Dermis lymphatic vessel endothelial cell (primary cell): ENCODE results near the gene GGA3. TPM values are rescaled to one million over a fixed set of nuclear protein-coding genes. Genes with fewer than 3 reads are reported as not detected.

Source experiments
- total RNA-seq: library from RNA; depleted of rRNA; stranded (reverse); fragments of >200 nt; gene quantifications from 2 replicates; pipeline ENCODE4 v1.2.1, GENCODE V29; 2014

Gene GGA3, protein sequence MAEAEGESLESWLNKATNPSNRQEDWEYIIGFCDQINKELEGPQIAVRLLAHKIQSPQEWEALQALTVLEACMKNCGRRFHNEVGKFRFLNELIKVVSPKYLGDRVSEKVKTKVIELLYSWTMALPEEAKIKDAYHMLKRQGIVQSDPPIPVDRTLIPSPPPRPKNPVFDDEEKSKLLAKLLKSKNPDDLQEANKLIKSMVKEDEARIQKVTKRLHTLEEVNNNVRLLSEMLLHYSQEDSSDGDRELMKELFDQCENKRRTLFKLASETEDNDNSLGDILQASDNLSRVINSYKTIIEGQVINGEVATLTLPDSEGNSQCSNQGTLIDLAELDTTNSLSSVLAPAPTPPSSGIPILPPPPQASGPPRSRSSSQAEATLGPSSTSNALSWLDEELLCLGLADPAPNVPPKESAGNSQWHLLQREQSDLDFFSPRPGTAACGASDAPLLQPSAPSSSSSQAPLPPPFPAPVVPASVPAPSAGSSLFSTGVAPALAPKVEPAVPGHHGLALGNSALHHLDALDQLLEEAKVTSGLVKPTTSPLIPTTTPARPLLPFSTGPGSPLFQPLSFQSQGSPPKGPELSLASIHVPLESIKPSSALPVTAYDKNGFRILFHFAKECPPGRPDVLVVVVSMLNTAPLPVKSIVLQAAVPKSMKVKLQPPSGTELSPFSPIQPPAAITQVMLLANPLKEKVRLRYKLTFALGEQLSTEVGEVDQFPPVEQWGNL
- 10.1 and 11.9 TPM in 2 replicates for total RNA-seq

DNA sequence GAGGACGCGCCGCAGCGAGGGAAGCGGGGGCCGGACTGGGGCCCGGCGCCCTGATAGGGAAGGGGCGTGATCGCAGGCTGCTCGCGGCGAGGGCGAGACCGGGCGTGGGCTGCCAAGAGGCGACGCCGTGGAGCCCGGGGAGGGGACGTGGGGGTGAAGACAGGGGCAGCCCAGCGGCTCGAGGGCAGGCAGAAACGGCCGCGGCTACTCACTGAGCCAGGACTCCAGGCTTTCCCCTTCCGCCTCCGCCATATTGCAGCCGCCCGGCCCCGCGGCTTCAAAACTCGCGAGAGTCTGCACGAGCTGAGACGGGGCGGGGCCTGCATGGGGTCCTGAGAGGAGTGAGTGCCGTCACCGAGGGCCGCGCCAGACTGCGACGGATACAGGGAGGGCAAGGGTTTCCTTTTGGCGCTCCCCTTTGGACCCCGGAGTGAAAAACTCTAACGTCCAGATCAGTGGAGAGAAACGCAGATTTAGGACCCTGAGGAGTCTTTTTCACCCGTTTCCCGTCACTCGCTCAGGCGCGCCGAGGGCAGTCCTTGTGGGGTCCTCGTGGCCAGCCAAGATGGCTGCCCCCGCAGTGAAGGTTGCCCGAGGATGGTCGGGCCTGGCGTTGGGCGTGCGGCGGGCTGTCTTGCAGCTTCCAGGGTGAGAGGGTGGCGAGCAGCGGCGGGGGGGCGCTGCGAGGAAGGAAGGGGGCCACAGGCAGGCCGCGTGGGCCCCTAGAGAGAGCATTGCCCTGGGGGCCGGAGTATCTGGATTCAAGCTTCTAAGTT lies at the start of gene GGA3, which contains the start of gene MRPS7:
GGA3 (minus strand) TSS at position 271 of the 776 bp plus-strand sequence; CDS start at position 252, 19 bp downstream.
MRPS7 (plus strand) TSS at position 544 of the 776 bp plus-strand sequence; CDS start at position 566, 22 bp downstream.

DNA sequence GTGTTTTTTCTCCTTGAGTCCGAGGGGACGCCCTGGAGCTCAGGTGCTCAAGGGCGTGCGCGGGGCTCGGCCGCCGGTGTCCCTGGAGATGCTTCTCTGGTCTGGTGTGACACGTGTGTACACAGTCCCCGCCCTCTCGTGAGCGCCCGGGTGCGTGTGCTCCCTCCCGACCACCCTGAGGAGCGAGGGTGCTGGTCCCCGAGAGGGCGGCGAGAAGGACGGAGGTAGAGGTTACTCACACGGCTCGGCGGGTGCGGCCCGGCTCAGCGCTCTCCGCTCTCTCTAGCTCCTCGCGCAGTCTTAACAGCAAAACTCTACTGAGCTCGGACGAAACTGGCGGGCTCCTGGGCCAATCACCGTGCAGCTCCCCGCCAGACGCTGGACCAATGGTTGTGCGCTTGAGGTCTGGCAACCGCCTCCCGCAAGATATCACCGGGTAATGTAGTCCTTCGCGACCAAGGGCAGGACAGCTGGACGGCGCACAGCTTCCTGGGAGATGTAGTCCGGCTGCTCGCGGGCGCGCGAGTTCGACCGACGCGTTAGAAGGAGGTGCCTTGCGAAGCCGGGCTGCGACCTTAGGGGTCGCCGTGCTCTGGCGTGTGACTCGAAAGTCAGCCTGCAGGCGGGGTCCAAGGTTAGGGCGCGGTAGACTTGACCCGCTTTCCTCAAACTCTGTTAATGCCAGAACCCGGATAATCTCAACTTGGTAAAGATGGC lies 27.9 kb upstream of the GGA3 start, which contains the start of gene SLC25A19:
SLC25A19 (minus strand) TSS at position 319 of the 717 bp plus-strand sequence. CDS start 2,669 bp downstream, outside the sequence.

DNA sequence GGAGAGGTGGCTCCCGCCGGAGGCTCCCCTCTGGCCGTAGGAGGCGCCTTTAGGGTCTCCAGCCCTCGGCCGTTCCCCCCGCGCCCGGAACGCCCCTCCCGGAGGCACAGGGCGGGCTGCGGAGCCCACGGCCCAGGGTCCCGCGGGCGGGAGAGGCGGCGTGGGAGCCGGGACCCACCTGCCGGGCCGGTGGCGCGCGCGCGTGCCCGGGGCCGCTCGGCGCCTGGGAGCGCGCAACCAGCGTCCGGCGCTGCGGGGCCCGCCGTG lies 9.5 kb upstream of the GGA3 start, which contains the start of gene MIF4GD:
MIF4GD (minus strand) TSS at position 266 of the 267 bp plus-strand sequence. CDS start 1,036 bp downstream, outside the sequence.

DNA sequence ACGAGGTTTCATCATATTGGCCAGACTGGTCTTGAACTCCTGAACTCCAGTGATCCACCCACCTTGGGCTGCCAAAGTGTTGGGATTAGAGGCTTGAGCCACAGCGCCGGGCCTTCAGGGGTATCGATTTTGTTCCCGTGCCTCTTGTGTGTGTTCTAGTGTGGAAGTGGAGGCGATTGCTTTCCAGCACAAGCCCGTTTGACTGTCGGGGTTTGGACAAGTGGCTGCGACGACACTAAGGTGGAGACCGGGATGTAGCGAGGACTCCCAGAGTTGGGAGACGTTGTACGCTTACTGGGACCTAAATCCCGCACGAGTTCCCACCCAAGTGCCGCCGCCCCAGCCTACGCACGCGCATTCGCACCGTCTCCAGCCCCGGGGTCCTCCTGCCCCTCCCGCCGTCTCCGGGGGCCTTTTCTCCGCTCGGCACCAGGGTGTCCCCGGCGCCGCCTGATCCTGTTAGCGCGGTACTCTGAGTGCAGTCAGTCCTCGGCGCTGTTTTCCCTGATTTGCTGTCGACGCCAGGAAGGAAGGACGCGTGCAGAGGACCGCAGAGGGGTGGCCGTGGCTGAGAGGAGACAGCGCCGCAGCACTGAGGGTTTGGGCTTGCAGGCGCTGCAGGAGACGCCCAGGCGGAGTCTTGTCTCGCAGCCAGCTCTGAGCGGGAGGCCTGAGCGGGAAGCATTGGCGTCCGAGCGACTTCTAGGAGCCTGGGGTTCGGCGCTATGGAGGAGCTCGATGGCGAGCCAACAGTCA lies 56.2 kb downstream of the GGA3 start, which contains the start of gene NUP85:
NUP85 (plus strand) TSS at position 643 of the 756 bp plus-strand sequence; CDS start at position 726, 83 bp downstream.

Other genes starting within 250 kb of the GGA3 start
- 17.1 and 18.3 TPM in 2 replicates for gene MRPL58, start 248.9 kb downstream of the GGA3 start, total RNA-seq
- gene ATP5PD, start 214.6 kb downstream of the GGA3 start, total RNA-seq: 202 and 234 TPM in 2 replicates
- gene KCTD2, start 214.4 kb downstream of the GGA3 start, total RNA-seq: 10.2 and 11.6 TPM in 2 replicates
- 5.0 and 5.2 TPM in 2 replicates for gene SLC16A5, start 173.7 kb downstream of the GGA3 start, total RNA-seq
- gene ARMC7, start 151.6 kb downstream of the GGA3 start, total RNA-seq: 2.4 and 5.8 TPM in 2 replicates
- gene NT5C, start 129.9 kb downstream of the GGA3 start, total RNA-seq: 38.9 and 67.3 TPM in 2 replicates
- 41.5 and 64.9 TPM in 2 replicates for gene JPT1, start 107.1 kb downstream of the GGA3 start, total RNA-seq
- gene SUMO2, start 78.6 kb downstream of the GGA3 start, total RNA-seq: 132 and 135 TPM in 2 replicates
- 28.7 and 30.8 TPM in 2 replicates for gene NUP85, start 55.9 kb downstream of the GGA3 start, total RNA-seq
- gene MRPS7, start 273 bp upstream of the GGA3 start, total RNA-seq: 58.2 and 62.2 TPM in 2 replicates
- 8.9 and 9.8 TPM in 2 replicates for gene MIF4GD, start 9.6 kb upstream of the GGA3 start, total RNA-seq
- 3.5 and 4.7 TPM in 2 replicates for gene SLC25A19, start 27.8 kb upstream of the GGA3 start, total RNA-seq
- 70.1 and 72.7 TPM in 2 replicates for gene GRB2, start 144.1 kb upstream of the GGA3 start, total RNA-seq
- 22.8 and 24.8 TPM in 2 replicates for gene TMEM94, start 195.0 kb upstream of the GGA3 start, total RNA-seq